Smooth muscle cell of the brain vasculature (primary cell): Measurements from ENCODE around the gene LRRC74A.
A peak's percentile ranks its signal among the peaks of the same experiment; 100 is the strongest.

Experiments
- DNase-seq: peaks from one replicate; pipeline ENCODE4 v3.0.0-alpha.2; 2012; ENCODE audit warnings: low read depth, low spot score

Gene LRRC74A

DNA sequence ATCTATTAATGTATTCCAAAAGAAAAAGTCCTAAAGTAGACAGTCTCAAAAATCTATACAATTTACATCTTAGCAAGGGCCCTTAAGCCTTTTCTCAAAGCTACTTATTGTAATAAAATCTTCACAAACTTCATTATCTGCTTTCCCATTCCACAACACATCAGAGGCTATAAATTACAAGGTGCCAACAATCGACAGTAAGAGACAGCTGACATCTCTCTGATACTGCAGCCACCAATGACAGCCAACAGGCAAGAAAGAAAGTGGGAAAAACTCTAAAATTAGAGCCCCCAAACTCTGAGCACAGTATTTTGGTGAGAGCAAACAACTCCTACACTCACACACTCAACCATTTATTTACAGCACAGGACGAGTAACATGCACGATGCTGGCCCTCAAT is 15.7 kb upstream of the LRRC74A start:
- no peak for DNase-seq

DNA sequence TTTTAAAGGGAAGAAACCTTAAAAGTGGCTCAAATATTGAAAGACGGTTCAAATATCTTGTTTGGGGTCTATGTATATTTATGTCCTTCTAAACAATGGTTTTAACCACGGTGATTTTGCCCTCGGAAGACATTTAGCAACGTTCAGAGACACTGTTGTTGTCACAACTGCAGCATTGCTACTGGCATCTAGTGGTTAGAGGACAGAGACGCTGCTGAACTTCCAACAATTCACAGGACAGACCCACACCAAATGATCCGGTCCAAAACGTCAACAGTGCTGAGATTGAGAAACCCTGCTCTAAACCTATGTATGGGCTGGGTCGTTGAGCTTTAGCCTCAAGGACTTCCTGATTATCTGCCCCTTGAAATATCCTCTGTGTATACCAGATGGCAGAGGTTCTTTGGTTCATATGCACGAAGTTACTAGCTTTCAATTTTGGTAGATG is 15.2 kb upstream of the LRRC74A start:
- no peak for DNase-seq

DNA sequence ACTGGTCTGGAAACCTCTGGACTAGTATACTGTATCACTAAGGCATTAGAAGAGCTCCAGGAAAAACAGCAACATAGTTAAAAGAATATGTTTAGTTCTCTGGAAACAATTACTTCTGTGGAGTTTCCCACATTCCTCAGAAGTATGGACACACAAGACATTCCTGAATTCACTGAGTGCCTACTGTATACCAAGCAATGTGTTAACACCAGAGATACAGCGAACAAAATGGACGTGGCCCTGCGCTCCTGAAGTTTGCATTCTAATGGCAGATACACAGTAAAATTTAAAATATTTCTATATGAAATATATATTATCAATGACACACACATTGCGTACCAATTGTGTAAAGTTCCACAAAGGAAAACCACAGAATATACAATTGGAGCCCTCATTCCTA is 14.6 kb upstream of the LRRC74A start:
- DNase-seq: no peak

DNA sequence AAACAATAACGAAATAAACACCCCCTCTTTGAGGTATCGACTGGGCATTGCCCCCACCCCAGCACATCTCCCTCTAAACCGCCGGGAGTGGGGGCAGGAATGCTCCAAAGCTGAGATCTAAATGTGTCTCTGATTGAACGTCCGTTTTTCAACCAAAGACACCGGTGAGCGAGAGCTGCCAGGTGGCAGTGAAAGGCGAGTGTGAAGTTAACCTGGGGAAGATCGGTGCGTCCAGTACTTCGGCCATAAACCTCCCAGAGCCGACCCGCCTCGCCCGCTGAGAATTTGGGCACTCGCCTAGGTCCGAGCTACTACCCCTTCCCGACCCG is 14.2 kb upstream of the LRRC74A start:
- DNase-seq: no peak

DNA sequence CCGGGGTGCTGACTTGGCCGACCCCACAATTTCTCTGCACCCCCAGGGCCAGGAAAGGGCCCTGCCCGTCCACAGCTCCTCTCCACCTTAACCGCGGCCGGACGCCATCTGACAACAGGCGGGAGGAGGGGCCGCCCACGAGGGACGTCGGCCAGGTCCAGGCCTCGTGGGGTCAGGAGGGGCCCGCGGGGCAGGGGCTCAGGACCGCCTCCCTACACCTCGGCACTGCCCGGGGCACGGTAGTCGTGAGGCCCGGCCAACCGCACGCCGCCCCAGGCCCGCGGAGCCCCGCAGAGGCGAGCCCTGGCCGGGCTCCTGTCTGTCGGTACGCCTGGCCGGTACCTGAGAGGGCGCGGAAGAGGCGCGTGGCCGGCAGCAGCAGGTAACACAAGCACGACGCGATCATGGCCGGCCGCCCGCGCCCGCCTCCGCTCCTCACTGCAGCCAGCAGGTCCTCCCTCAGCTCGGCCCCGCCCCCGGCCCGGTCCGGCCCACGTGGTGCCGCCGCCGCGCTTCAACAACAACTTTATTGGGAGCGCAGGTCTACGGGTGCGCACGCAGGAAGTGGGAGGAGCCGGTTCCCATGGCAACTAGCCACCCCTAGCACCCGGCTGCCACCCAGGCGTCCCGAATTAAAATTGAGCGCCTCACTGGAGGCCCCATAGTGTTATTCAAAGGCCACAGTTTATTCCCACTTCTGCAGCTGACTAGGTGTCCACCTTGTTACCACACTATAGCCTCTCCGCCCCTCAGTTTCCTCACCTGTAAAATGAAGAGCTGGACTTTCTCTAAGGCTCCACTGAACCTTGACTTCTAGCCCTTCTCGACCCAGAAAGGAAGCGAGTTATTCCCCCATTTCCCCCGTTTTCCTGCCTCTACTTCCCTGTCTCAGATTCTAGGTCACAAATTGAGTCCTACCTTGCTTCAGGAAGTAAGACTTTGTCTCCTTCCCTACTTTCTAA is 13.5 kb upstream of the LRRC74A start, which contains the start of gene ANGEL1:
ANGEL1 (minus strand) TSS at position 461 of the 962 bp plus-strand sequence; CDS start at position 406, 55 bp downstream.
- peak; percentile 82 for DNase-seq

DNA sequence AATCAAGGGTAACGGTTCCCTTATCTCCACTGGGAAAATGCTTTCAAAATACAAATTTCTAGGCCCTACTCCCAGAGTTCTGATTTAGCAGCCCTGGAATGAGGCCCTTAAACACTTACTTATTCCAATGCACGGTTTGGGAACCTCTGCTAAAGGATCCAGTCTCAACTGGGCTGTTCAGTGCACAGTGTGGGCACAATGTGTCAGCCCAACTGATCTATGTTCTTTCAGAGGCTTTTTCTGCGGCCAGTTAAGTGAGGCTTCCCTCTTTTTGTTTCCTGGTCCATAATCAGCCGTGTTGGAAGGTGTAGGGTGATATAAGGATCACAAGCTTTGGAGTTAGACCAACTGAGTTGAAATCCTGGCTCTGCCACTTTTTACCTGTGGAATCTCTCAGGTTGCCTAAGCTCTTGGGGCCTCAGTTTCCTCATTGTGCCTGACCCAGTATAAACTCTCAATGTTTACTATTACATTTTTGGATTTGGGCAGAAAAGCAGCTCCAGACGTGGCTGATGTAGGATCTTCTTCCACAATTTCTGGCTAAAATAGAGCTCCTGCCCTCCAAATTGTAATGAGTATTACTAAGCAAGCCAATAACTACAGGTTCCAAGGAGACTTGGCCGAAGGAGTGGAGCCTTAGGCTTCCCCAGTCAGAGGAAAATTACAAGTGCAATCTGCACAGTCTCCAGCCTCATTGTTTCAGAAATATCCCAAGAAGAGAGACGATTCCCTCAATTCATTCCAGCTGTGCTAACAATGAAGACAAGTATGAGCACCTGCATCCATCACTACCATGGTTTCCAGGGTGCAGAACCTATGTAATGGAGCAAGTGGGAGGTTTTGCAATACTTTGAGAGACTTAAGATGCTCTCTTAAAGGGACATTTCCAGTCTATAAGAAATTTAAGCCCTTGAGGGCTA is 11.2 kb upstream of the LRRC74A start:
- DNase-seq: no peak

GRCh38 chr14:76820700-76821099 is 5.5 kb upstream of the LRRC74A start:
- no peak for DNase-seq

GRCh38 chr14:76827696-76828296 is 1.6 kb downstream of the LRRC74A start:
- DNase-seq: no peak

DNA sequence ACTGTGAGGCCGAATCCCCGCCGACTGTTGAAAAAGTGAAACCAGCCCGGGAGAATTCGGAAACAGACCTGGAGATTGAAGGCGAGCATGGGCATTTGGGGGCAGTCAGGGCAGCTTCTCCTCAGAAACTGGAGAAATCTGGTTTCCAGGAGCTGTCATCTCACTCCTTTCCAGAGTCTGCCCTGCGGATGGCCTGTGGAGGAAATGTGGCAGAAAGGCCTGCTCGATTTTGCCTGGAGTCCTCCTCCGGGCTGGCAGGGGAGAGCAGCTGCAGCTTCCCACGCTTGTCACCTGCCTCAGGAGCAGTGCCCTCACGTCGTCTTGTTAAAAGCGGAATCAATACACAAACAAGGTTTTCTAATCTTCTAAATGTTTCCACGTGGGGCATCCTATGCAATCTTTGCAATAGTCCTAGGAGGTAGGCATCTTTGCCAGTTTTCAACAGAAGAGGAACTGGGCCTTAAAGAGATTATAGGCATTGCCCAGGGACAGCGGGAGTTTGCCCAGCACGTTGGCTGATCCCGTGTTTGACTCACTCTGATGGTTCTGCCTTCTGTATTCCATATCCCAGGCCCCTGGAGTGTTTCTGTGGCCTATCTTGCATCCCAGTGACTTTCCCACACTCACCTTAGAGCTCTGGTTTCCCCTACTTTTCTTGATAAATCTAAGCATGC is 2.3 kb downstream of the LRRC74A start:
- no peak for DNase-seq

DNA sequence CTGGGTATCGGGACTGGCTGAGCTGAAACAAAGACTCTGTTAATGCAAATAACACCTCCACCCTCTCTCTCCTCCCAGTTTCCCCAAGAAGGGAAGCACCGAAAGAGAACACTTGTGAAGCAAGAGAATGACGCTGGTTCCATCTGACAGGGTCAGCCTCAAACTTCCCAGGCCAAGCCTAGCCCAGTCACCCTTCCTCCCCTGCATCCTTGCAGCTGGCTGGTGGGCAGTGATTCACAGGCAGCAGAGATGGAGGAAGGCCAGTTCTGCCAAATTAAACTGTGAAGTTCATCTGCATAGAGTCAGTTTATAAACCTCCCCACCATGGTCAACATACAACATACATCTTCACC is 2.8 kb downstream of the LRRC74A start:
- DNase-seq: no peak

DNA sequence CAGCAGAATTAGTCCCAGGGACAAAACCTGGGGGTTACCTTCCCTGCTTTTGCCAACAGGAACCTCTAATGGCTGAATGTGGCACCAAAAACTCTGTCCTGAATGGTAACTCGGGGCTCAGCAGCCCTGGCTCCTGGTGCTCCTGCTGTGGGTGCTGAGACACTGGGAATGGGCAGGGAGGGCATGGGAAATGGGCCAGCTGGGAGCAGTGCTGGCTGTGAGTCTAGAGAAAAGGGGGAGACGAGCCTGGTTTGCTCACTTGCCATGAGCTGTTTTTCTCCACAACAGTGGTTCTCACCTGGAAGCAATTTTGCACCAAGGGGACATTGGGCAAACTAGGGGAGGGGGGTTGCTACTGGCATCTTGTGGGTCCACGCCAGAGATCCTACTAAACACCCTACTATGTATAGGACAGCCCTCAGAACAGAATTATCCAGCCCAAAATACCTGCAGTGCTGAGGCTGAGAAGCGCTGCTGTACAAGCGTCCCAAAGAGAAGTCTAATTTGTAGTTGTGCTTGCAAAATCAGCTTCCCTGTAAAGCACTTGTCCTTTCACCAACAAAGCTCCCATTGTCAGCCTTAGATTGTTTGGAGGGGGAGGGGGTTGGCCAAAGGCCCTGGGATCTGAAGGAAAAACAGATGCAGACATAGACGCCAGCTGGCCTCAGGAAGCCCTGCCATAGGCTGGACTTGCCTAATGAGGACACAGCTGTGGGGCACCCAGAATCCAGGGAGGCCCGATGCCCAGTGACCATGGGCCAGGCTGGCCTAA is 3.6 kb downstream of the LRRC74A start:
- DNase-seq: no peak

DNA sequence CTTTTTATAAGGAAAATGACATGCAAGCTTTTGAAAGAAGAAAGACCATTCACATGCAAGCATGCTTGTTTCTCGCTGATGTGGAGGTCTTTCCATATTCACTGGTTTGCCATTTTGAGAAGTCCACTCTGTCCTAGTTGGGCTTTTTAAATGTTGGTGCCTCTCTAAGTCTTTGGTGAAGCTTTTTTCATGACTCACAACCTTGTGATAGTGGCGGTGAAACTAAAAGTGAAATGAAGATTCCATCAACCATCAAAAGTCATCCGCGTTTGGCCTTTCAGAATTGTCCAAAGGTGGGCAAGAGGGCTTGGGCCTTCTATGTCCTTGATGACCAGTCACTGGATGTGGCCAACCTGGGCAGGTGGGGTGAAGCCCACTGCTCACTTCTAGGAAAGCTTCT is 4.3 kb downstream of the LRRC74A start:
- DNase-seq: no peak

DNA sequence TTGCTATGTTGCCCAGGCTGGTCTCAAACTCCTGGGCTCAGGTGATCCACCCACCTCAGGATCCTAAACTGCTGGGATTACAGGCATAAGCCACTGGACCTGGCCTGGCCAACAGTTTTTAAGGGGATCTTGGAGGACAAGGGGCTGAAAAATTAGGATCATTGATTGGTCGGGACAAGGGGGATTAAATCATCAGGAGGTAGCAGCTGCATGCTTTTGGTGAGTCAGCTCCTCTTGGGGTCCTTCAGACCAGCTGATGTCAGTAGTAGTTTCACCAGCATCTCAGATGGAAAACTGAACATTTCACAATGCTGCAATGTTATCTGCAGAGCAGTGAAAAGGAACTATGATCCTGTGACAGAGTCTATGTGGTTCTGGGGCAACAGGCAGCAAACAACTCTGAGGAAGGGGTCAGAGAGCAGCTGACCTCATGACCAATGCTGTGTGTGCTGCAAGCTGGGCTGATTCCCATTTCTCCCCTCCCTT is 6.3 kb downstream of the LRRC74A start:
- no peak for DNase-seq

GRCh38 chr14:76833011-76833410 is 6.8 kb downstream of the LRRC74A start:
- no peak for DNase-seq

GRCh38 chr14:76834241-76834661 is 8.0 kb downstream of the LRRC74A start:
- DNase-seq: no peak

GRCh38 chr14:76836029-76836630 is 9.9 kb downstream of the LRRC74A start:
- DNase-seq: no peak

DNA sequence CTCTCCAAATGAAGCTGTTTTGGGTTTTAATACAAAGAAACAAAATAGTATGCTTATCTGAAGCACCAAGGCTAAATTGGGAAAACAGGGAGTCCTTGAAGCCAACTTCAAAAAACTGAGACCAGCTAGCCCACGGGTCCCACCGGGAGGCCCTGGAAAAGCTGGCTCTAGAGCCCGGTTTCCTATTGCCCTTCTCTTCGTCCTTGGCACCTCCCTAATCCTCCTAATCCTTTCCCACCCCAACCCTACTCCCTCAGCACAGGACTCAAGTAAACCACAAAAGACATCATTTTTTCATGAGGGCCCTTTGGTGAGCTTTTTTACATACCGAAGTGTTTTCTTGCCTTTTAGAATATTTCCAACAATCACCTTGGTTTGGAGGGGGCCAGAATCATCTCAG is 11.3 kb downstream of the LRRC74A start:
- DNase-seq: no peak

GRCh38 chr14:76842414-76842813 is 16.2 kb downstream of the LRRC74A start:
- no peak for DNase-seq

DNA sequence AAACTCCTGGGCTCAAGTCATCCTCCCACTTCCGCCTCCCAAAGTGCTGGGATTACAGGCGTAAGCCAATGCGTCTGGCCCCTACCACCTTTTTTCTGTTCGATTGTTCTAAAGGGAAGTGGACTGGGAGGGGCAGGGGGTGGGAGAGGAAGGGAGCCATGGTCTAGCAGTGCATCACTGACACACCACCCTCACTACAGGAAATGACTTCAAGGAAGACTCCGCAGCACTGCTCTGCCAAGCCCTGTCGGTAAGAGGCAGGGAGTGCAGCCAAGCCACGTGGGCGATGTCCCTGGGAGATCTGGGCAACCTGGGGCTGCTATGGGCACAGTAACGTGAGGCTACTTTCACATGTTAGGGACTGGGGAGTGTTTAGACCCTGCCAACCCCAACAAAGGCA is 18.0 kb downstream of the LRRC74A start:
- no peak for DNase-seq
